Activated CD4-positive, CD25-positive, alpha-beta regulatory T cell treated with anti-CD3 and anti-CD28 coated beads, Interleukin-2, amount 50 U/mL, for 24 hours (primary cell): ENCODE measurements around the gene ABHD2.
"Not testable (repeated sequence)": the region's sequence is repeated elsewhere in the genome, so short reads cannot be mapped to it uniquely, and the experiment has no call there.

Experiments used
- ATAC-seq, 2 donors: fragments of 150-1000 bp; cut with Tn5 transposase; one replicate each; pipeline ENCODE4 v1.10.0; 2021; ENCODE audit warnings: mild to moderate bottlenecking in 1 of 2, moderate library complexity in 1 of 2

ABHD2 gene

DNA sequence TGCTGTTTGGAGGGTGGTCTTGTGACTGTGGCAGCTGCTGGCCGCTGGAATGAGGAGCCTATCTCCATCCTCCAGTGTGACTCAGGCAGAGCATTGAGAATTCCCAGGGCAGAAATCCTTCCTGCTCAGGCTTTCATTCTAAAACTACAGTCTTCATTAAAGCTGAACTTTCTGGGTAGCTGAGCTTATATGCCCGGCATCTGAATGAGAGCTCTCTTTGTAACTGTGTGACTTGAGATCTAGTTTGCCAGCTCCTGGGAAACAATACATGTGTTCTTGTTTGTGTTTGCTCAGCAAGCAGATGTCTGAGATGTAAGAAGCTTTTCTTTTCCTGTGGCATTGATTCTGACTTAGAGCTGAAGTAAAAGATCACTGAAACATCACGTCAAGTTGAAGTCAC is 110.7 kb downstream of the ABHD2 start:
- ATAC-seq, result no peak

DNA sequence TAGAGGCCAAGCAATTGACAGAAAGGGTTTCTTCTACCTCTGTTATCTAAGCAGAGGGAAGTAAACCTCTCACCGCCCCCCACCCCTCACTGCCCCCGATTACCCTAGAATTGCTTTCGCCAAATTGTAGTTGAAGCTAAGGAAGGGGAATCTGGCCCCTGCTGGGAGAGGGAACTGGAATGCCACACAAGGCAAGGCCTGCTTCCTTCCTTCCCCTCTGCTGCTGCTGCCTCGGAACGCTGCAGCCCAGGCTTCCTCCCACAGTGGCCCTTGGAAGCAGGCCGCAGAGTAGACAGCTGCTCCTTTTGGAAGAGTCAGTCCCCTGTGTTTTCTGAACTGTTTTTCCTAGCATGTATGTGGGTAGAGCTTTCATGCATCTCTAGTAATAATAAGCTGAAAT is 111.5 kb downstream of the ABHD2 start:
- no peak for ATAC-seq

DNA sequence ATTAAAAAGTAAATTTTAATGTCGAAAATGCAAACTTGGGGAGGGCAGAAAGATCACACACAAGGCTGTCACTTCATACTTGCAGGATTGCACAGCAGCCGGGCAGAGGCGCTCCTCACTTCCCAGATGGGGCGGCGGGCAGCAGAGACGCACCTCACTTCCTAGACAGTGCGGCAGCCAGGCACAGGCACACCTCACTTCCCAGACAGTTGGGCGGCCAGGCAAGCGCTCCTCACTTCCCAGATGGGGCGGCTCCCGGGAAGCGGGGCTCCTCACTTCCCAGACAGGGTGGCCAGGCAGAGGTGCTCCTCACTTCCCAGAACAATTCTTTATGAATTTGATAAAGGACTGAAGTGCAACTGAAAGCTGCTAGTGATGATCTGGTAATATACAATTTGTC is 111.9 kb downstream of the ABHD2 start:
- ATAC-seq, result no peak

DNA sequence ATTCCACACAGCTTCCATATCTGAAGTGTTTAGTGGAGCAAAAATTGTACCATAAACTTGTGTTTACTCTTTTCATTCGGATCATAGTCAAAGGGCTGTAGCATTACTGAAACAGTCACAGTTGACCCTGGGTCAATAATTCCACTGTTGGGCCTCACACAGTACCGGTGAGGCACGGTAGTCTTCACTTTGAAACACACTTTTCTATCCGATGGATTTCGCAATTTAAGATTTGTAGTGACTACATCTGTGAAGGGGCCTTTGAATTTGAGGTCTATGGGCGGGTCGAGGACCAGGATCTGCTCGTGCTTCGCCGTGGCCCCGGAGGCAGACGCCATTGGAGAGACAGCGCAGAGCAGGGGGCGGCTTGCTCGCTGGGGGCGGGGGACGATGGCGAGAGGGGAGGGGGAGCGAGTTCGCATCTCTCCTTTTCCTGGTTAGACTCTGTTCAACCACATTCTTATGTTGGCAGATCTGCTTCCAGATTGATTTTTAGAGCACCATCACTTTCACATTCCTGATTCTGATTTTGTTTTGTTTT is 113.3 kb downstream of the ABHD2 start:
- no peak for ATAC-seq

DNA sequence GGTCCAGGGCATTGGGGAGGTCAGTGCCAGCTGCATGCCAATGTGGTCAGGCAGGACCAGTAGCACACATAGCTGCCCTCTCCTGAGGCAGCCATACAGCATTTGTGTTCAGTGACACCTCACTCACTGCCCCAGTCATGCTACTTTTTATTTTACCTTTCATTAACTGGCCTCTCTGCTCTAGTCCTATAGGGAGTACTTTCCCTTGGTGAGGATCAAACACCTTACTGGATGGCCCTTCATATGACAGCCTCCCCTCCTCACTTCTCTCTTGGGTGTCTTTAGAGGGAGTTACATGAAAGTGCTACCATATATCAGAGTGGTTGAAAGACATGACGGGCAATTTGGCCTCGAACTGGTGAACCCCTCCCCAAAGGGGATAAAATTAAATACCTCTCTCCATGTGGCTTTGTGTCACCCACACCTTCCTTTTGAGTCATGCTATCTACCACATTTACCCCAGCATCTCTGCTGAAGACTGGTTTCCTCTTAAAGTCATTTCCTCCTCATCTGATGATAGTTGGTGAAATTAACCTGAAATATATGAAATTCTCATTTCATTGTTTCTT is 115.5 kb downstream of the ABHD2 start:
- ATAC-seq, result peak; percentile 89 to 90

DNA sequence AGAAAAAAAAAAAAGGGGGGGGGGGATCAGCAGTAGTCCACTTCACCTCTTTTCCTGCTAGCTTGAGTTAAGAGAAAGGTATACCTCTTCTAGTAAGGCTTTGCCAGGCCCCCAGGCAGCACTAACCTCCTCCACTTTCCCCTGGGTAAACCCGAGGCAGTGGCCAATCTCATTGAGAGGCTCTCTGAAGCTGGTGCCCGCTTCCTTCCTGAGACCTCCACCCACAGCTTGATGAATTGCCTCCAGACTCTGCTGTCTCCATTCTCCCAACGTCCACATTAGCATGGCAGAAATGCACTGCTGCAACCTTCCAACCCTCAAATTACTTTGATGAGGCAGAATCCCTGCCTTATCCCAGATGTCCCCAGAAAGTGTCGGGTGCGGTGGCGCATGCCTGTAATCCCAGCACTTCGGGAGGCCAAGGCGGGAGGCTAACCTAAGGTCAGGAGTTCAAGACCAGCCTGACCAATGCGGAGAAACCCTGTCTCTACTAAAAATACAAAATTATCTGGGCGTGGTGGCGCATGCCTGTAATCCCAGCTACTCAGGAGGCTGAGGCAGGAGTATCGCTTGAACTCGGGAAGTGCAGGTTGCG is 117.8 kb downstream of the ABHD2 start:
- no peak for ATAC-seq

DNA sequence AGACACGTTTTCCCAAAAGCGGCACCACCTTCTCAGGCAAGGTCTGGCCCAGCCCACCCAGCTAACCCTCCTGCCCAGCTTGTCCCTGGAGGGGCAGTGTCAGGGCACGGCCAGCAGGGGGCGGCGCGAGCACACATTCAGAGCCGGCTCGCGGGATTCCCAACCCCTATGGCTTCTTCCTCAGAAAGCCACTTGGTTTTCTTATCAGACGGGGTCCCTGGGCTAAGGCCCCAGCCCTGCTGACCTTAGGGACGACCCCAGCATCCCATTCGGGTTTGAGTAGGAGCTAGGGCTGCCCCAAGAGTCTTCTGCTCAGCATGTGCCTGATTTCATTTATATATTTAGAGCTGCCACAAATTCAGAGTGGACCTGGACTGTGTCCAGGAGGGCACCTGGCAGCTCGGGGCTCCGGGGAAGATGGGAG is 118.7 kb downstream of the ABHD2 start:
- ATAC-seq, result peak; percentile 54 to 69

DNA sequence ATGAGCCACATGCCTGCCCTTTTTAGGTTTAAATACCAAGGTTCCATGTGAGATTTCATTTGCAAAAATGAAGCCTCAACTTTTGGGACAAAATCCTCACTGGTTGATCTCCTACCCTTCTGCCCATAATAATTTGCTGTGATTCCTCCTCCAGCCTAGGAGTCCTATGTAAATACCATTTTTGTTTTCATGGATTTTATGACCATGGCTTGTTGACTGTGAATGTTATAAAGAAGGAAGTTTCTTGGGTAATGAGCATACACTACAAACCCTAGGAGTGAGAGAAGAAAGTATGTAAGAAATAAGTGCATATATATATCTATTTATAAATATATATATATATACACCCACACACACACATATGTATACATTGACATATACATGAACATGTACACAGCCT is 120.0 kb downstream of the ABHD2 start:
- ATAC-seq, result no peak

DNA sequence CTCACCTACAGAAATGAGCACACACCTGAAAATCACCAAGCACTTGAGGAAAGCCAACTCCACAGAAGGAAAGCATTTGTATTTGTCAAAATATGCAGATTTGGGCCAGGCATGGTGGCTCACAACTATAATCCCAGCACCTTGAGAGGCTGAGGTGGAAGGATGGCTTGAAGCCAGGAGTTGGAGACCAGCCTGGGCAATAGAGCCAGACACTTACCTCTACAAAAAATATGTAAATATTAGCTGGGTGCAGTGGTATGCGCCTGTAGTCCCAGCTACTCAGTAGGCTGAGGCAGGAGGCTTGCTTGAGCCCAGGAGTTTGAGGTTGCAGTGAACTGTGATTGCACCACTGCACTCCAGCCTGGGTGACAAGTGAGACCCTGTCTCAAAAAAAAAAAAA is 120.8 kb downstream of the ABHD2 start:
- ATAC-seq, result no peak

DNA sequence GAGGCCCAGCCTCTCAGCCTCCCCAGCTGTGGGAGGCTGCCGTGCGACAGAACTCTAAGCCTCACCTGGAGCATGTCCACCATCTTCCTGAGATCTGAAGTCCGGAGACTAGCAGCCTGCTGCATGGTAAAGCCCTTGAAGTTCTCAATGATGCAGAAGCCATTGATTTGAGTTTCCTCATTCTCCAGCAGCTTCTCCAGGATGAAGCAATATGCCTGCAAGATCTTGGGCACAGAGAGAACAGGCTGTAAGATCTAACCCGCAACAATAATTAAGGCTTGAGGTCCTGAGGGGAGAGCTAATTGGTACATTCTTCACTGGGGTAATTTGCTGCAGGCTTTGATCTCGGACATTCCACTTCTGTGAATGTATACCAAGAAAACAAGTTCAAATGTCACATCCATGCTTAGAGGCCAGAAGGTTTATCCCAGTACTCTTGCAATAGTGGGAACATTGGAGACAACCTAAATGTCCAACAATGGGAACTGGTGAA is 123.5 kb downstream of the ABHD2 start:
- no peak for ATAC-seq

DNA sequence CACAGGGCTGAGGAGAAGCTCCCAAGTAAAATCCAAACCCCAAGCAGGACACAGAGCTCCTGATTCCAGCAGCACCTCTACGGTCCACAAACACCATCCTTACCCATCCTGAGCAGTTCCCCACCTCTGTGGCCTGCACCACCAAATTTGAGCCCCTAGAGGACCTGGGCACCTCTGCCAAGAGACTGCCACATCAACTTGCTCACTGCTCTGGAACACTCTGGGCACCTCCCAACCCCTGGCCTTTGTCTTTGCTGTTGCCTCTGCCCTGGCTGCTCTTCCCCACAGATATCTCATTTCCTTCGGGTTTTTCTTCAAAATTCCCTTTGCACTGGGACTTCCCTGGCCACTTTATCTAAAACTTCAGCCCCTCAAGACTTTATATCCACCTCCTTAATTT is 127.4 kb downstream of the ABHD2 start:
- ATAC-seq, result no peak

DNA sequence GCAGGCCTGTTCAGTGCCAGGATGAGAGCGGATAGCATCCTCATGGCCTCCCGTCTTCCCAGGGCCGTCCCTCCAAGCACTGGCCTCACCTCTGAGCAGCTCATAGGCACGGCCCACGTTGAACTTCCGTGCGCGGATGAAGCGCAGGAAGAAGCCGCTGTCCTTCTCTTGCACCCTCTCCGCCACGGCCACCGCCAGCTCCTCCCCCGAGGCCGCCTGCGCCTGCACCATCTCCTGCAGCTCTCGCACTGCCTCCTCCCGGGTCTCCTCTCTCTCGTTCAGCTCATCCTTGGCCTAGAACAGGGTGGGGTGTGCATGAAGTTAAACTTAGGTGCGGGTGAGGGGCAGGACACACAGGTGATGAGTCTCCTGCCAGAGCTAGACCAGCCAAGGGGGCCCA is 128.8 kb downstream of the ABHD2 start:
- no peak for ATAC-seq

DNA sequence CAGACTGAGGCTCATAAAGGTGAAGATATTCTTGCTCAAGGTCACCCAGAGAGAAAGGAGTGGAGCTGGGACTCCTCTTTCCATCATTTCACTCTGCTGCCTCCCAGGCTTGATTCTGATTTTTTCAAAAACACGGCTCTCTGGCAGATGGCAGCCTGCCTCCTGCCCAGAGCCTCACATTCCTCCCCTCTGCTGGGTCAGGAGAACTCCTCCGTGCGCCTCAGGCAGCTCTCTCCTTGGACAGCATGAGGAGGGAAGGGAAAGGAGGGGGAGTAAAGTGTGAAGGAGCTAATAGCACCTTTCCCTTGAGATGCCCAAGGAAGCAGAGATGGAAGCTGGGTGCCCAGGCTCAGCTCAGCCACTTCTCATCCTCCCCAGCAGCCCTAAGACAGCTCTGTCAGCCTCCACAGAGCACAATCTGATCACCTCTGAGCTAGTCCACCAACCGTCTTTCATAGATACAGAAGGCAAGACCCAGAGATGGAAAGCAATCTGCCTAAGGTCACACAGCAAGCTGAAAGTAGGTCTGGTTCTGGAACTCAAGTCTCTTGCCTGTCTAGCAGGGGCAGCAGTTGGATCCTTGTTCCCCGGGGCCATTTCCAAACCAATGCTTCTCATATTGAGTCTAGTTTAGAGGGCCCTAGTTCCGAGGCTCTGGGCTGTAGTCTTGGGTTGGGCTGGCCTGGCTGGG is 129.6 kb downstream of the ABHD2 start:
- no peak for ATAC-seq

DNA sequence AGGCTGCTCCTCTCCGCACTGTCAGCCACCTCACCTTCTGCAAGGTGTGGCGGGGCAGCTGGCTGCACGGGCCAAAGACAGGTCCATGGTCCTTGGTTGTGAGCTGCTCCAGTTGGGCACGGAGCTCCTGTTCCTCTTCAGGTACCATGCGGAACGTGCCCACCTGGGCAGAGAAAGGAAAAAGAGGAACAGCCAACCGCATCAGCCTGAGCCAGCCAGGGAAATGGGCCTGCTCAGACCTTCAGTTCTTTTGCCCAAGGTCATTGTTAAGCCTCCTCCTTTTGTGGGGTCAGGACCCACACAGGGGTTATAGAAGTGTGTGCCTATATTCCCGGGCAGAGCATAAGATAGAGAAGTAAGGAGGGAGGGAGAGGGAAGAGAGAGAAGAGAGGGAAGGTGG is 130.3 kb downstream of the ABHD2 start:
- no peak for ATAC-seq

DNA sequence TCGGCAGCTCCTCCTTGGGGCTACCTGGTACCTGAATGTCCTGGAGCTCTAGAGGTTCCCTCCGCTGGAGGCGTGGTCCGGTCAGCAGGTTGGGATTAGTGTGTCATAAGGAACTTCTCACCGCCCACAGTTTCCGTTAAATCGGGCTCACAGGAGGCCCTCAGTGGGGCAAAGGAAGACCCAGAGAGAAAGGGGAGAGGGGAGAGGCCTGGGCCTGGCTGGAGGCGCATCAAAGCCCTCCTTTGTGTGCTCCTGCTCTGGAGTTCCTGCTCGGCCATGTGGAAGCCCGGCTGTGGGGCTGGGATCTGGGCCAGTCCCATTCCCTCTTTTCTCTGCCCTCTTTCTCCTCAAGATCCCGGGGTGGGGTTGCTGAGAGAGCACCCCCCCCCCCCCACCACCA is 133.3 kb downstream of the ABHD2 start, which contains the start of gene RLBP1:
Gene RLBP1, minus strand, starts transcription at position 37 of the 400 bp plus-strand sequence. CDS start 2,604 bp downstream, outside the sequence.
- ATAC-seq, result no peak

DNA sequence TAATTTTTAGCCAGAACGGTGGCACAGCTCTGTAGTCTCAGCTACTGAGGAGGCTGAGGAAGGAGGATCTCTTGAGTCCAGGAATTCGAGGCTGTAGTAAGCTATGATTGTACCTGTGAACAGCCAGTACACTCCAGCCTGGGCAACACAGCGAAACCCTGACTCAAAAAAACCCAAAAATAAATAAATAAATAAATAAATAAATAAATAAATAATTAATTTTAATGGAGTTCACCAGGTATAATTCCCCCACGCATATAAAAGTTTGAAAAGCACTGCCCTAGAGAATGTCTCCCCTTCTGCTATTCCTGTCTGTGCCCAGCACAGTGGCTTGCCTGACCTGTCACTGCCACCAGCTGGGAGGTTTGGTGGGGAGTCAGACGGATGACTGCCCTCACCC is 137.3 kb downstream of the ABHD2 start:
- no peak for ATAC-seq

DNA sequence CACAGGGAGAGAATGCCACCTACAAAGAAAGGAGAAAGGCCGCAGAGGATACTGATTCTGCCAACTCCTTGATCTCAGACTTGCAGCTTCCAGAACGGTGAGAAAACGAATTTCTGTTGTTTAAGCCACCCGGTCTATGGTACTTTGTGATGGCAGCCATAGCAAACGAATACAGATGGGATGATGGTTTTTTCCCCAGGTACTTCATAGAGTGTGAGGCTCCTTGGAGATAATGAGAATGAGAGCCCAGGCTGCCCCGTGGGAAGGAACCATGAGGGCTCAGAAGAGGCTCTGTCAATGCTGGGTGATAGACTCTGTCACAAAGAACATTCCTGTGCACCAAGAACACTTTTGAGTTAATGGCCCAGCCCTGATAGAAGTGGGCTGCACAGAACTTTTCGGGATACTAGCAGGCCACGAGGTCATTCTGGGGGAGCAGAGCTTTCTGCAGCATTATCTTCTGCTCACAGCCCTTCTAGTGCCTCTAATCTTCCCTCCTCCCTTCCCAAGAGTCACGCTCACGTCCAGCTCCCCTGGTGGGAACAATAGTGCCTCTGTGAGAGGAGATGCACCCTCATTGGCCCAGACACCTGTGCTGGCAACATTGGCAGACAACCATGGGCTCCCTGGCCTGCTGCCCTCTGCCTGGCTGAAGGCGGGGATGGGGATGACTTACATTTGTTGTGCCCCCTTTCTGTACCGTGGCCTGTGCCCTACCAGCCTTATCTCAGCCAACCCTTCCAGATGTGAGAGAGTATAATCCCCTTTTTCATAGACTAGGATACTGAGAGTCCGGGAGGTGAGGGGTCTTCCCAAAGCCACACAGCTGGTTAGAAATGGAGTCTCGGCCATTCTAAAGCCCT is 138.3 kb downstream of the ABHD2 start:
- no peak for ATAC-seq

DNA sequence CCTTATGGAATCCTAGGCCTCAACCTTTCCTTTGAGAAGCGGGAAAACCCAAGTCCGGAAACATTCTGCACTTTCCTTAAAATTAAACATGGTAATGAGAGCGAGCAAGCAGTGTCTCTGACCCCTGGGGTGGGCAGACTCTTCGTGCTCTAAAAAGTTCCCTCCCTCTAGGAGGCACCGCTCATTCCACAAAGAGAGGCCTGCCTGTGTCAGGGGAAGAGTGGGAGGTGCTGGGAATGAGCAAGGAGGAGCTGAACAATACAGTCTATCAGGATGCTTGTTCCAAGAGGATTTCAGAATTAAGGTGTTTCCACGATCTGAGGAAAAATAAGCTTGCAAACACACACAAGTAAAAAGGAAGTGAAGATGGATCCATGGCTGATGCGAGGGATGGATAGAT is 139.2 kb downstream of the ABHD2 start:
- ATAC-seq, result no peak

DNA sequence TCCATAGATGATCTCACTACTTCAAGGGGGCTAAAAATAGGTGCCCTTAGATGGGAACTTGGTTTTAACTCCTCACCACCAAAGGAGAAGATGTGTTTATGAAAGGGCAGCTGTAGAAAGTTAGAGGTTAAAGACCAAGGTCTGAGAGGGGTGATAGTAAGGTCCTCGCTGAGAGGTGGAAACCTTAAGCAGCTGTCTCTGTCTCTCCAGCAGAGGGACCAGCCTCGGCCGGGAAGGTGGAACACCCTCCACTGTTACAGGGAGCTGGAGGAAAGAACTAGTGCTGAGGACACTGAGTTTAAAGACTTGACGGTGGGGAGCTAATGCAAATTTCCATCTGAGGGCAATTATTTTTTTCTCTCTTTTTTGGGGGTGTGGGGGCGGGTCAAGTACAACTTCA is 142.0 kb downstream of the ABHD2 start:
- ATAC-seq, result no peak

DNA sequence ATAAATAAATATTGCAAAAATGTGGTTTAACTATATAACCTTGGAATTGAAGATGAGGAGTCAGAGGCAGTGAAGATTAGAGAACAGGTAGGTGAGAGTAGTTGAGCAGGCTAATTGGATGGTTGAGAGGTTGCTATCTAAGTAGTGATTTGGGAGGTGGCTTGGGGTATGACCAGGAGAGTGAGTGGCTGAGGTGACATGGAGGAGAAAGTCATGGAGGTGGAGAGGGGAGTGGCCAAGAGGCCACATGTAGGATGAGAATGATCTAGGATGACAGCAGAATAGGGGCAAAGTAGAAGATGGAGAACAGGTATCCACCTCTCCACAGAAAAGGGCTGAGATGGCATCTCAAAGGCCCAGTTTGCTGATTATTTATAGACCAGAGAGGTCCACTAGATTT is 143.6 kb downstream of the ABHD2 start:
- ATAC-seq, result no peak

DNA sequence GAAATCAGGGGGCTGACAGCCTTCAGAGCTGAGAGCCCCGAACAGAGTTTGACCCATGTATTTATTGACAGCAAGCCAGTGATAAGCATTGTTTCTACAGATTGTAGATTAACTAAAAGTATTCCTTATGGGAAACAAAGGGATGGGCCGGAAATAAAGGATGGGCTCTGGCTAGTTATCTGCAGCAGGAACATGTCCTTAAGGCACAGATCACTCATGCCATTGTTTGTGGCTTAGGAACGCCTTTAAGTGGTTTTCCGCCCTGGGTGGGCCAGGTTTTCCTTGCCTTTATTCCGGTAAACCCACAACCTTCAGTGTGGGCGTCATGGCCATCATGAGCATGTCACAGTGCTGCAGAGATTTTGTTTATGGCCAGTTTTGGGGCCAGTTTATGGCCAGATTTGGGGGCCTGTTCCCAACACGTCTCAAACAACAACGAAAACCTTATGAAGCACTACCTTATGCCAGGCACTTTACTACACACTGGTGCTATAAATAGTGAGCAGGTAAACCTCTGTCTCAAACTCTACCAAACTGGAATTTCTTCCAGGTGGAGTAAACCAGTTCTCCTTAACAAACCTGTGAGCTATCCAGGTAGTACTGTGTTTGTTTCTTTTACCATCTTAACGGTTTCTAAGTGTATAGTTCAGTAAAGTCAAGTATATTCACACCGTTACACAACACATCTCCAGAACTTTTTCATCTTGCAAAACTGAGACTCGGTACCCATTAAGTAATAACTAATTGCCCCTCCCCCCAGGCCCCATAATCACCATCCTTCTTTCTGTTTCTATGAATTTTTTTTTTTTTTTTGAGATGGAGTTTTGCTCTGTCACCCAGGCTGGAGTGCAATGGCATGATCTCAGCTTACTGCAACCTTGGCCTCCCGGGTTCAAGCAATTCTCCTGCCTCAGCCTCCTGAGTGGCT is 151.9 kb downstream of the ABHD2 start:
- not testable (repeated sequence) for ATAC-seq
